ENCODE measurements around the gene MFRP. TPM values are rescaled to one million over a fixed set of nuclear protein-coding genes. Genes with fewer than 3 reads are reported as not detected.

Gene MFRP
- total RNA-seq, 1 experiment from 2014 or later: not detected

- CTCF ChIA-PET: no interaction called here
- peaks cover 62% of the 10 kb centered on the region for H3K36me3 ChIP-seq (ENCODE audit: low read depth, low read length)
Measured at GRCh38 chr11:119299416-119299815, 47.1 kb downstream of the MFRP start.

DNA sequence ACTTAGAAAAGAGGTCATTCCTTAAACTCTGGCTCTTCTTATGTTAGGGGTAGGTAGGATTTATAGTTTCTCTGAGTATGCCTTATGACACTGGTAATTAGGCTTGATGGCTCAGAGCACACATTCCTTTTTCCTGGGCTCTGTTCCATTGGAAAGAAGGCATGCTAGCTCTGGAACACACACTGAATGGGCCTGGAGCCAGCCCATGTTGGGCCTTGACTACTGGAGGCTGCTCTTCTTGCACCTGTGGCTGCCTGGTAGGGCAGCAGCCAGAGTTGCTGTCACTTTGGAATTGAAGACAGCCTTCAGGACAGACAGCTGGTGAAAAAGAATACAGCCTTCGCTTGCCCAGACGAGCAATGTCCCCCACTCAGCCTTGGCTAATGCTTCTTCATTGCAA is 47.8 kb downstream of the MFRP start:
- BruUV-seq (replicated peaks): no TSS peak
- H3K9me2 ChIP-seq (replicated peaks; ENCODE audit: low read length): no peaks in the 10 kb centered on the region
- peaks cover 55% of the 10 kb centered on the region for H3K36me3 ChIP-seq (ENCODE audit: low read depth, low read length)
- no peak for TF ChIP-seq EZH2 (IDR thresholded peaks at IDR 0.05; ENCODE audit: low read length, unreplicated experiment)
- no peak for TF ChIP-seq EZH2phosphoT487 (IDR thresholded peaks at IDR 0.05; ENCODE audit: borderline replicate concordance, low read length)
- TF ChIP-seq, protein P1, sequence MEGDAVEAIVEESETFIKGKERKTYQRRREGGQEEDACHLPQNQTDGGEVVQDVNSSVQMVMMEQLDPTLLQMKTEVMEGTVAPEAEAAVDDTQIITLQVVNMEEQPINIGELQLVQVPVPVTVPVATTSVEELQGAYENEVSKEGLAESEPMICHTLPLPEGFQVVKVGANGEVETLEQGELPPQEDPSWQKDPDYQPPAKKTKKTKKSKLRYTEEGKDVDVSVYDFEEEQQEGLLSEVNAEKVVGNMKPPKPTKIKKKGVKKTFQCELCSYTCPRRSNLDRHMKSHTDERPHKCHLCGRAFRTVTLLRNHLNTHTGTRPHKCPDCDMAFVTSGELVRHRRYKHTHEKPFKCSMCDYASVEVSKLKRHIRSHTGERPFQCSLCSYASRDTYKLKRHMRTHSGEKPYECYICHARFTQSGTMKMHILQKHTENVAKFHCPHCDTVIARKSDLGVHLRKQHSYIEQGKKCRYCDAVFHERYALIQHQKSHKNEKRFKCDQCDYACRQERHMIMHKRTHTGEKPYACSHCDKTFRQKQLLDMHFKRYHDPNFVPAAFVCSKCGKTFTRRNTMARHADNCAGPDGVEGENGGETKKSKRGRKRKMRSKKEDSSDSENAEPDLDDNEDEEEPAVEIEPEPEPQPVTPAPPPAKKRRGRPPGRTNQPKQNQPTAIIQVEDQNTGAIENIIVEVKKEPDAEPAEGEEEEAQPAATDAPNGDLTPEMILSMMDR (conservative IDR thresholded peaks at IDR 0.05; ENCODE audit: low read depth, low read length): no peak
- no peak overlapping the region for H3K9ac ChIP-seq (ENCODE audit: low read length)
- H2AFZ ChIP-seq (ENCODE audit: low read length): no peak overlapping the region
- no peak overlapping the region for H3K27ac ChIP-seq (ENCODE audit: low read length)
- ChIA-PET POLR2A (ENCODE audit: unreplicated experiment) (no interaction called here), CTCF (no interaction called here)
- no peaks in the 10 kb centered on the region for H3K27me3 ChIP-seq (ENCODE audit: low read length)
- ATAC-seq: no peak
- intact Hi-C loops (cut with micrococcal nuclease): loop anchor here (10.0 kb wide), 1 partner anchor 154 kb away; the partner anchor contains the start of gene ABCG4
- H3K79me2 ChIP-seq (ENCODE audit: low read length): no peaks in the 10 kb centered on the region
- H3K9me3 ChIP-seq (ENCODE audit: low read length): no peaks in the 10 kb centered on the region
- H3K4me3 ChIP-seq (ENCODE audit: low read length): no peak overlapping the region
- no peak overlapping the region for H3K4me2 ChIP-seq (ENCODE audit: low read length)
- no peaks in the 10 kb centered on the region for H3F3A ChIP-seq (ENCODE audit: low read length, unreplicated experiment)
- no peaks in the 10 kb centered on the region for H3K4me1 ChIP-seq (ENCODE audit: insufficient read depth, low read length)
- H4K20me1 ChIP-seq (ENCODE audit: low read length): no peaks in the 10 kb centered on the region
- no peak for DNase-seq

More at GRCh38 chr11:119299416-119299815, 47.1 kb downstream of the MFRP start:
- intact Hi-C loops (cut with micrococcal nuclease): loop anchor here (10.0 kb wide), 1 partner anchor 155 kb away; the partner anchor contains the start of gene ABCG4
- Histone ChIP-seq H4K20me1 (ENCODE audit: low read length) (no peaks in the 10 kb centered on the region), H3K79me2 (ENCODE audit: low read length) (no peaks in the 10 kb centered on the region), H3K9ac (ENCODE audit: low read length) (no peak overlapping the region), H3K9me2 (replicated peaks; ENCODE audit: low read length) (no peaks in the 10 kb centered on the region), H3K4me1 (ENCODE audit: insufficient read depth, low read length) (no peaks in the 10 kb centered on the region), H3K9me3 (ENCODE audit: low read length) (no peaks in the 10 kb centered on the region), H3K27me3 (ENCODE audit: low read length) (no peaks in the 10 kb centered on the region), H3K4me3 (ENCODE audit: low read length) (no peak overlapping the region), H3K4me2 (ENCODE audit: low read length) (no peak overlapping the region), H2AFZ (ENCODE audit: low read length) (no peak overlapping the region), H3F3A (ENCODE audit: low read length, unreplicated experiment) (no peaks in the 10 kb centered on the region), H3K27ac (ENCODE audit: low read length) (no peak overlapping the region)
- POLR2A ChIA-PET (ENCODE audit: unreplicated experiment): no interaction called here
- no TSS peak for BruUV-seq (replicated peaks)
- no peak for ATAC-seq
- no peak for DNase-seq
- no peak for TF ChIP-seq EZH2phosphoT487 (IDR thresholded peaks at IDR 0.05; ENCODE audit: borderline replicate concordance, low read length)
- TF ChIP-seq, protein P1 (conservative IDR thresholded peaks at IDR 0.05; ENCODE audit: low read depth, low read length): no peak
- no peak for TF ChIP-seq EZH2 (IDR thresholded peaks at IDR 0.05; ENCODE audit: low read length, unreplicated experiment)

DNA sequence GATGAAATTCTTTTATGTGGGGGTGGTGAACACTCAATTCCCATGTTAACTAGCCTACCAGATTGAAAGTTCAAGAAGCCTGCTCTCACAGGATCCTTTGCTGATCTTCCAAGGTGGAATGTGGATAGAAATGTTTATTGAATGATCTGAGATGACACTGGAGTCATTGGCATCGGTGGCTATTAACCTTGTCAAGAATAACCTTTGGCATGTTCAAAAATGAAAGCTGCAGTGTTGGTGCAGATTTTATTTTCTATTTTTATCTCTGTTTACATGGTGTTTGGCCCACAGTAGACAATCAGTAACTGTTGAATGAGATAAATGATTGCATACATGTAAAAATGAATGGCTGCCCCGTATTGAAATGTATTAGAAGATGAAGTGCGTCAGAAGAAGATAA is 48.6 kb downstream of the MFRP start:
- Histone ChIP-seq H3K79me2 (ENCODE audit: low read length) (no peaks in the 10 kb centered on the region), H3K27me3 (ENCODE audit: low read length) (no peaks in the 10 kb centered on the region), H3K36me3 (ENCODE audit: low read depth, low read length) (peaks cover 47% of the 10 kb centered on the region), H3K27ac (ENCODE audit: low read length) (no peak overlapping the region), H3K9ac (ENCODE audit: low read length) (no peak overlapping the region), H4K20me1 (ENCODE audit: low read length) (no peaks in the 10 kb centered on the region), H3K4me1 (ENCODE audit: insufficient read depth, low read length) (no peaks in the 10 kb centered on the region), H3K9me3 (ENCODE audit: low read length) (no peaks in the 10 kb centered on the region), H3K4me3 (ENCODE audit: low read length) (no peak overlapping the region), H3K9me2 (replicated peaks; ENCODE audit: low read length) (no peaks in the 10 kb centered on the region), H3K4me2 (ENCODE audit: low read length) (no peak overlapping the region), H2AFZ (ENCODE audit: low read length) (no peak overlapping the region), H3F3A (ENCODE audit: low read length, unreplicated experiment) (no peaks in the 10 kb centered on the region)
- no TSS peak for BruUV-seq (replicated peaks)
- DNase-seq: no peak
- no peak for ATAC-seq
- TF ChIP-seq EZH2phosphoT487 (IDR thresholded peaks at IDR 0.05; ENCODE audit: borderline replicate concordance, low read length) (no peak), EZH2 (IDR thresholded peaks at IDR 0.05; ENCODE audit: low read length, unreplicated experiment) (no peak)
- TF ChIP-seq, protein P1 (conservative IDR thresholded peaks at IDR 0.05; ENCODE audit: low read depth, low read length): no peak
- intact Hi-C loops (cut with micrococcal nuclease): loop anchor here (10.0 kb wide), 1 partner anchor 153 kb away; the partner anchor contains the start of gene ABCG4
- POLR2A ChIA-PET (ENCODE audit: unreplicated experiment): no interaction called here
- CTCF ChIA-PET: no interaction called here
